ENCODE measurements around the gene CHPF.

DNA sequence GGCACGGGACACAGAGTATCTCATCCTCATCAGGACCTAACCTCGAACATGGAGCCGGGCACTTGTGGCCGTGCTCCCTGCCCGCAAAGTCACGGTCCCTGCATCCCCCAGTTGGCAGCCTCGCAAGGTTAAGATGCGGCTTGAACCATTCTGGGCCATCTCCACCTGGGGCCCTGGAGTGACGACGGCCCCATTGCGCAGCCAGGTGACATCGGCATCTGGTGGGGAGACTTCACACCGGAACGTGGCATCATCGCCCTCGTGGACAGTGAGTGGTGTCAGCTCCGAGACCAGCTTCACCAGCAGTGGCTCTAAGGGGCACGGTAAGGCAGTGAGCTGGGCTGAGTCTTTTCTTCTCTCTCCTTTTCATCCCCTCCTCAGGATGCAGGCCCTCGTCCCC, 12.8 kb upstream of the CHPF start:
- TF ChIP-seq EZH2phosphoT487 (IDR thresholded peaks at IDR 0.05; ENCODE audit: insufficient read depth, low read depth) (no peak), EZH2 (IDR thresholded peaks at IDR 0.05; ENCODE audit: insufficient read depth, poor library complexity, severe bottlenecking) (no peak)
